ENCODE data around the gene ENTPD3. TPM values are rescaled to one million over a fixed set of nuclear protein-coding genes. Genes with fewer than 3 reads are reported as not detected.

Gene ENTPD3
- total and polyA plus RNA-seq, 4 donors = 1.5 to 6.1 (median 3.7) TPM

DNA sequence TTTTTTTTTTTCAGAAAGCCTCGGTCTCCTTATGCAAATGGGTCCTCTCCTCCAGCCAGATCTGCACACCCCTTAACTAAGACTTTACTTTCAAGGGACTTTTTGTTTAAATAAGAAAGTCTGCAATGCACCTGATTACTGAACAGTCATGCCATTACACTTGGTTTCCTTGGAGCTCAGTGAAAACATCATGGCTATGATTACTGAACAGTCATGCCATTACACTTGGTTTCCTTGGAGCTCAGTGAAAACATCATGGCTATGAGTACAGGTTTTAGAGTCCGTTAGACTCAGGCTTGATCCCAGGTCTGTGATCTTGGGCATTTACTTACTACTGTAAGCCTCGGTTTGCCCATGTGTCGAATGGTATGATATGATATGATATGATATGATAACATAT, 10.1 kb downstream of the ENTPD3 start:
- Histone ChIP-seq H3K27ac (ENCODE audit: low read depth in 1 of 2, low read length in 1 of 2) (no peak overlapping the region), H3K27me3 (ENCODE audit: control insufficient read depth in 3 of 3, insufficient read depth in 3 of 3, low read length in 2 of 3) (no peaks in the 10 kb centered on the region), H3K4me3 (no peak overlapping the region), H3K9ac (ENCODE audit: insufficient read depth in 1 of 2, low read length in 2 of 2) (no peak overlapping the region), H3K36me3 (ENCODE audit: control insufficient read depth in 4 of 4, insufficient read depth in 4 of 4, low read length in 4 of 4) (peaks cover 0 to 1% (median 0%) of the 10 kb centered on the region in 4 donors), H3K9me3 (ENCODE audit: control insufficient read depth in 4 of 4, insufficient read depth in 3 of 4, low read length in 3 of 4) (no peaks in the 10 kb centered on the region), H3K4me1 (ENCODE audit: control insufficient read depth in 5 of 5, insufficient read depth in 5 of 5, low read length in 5 of 5) (no peaks in the 10 kb centered on the region)
- 88 to 91% methylated on average over 4 of the region's 4 CpGs for WGBS, 2 donors
- TF ChIP-seq CTCF (IDR thresholded peaks at IDR 0.05; ENCODE audit: control extremely low read depth, extremely low read depth) = no peak
- DNase-seq (no peak), ATAC-seq (ENCODE audit: insufficient read depth, low FRiP score) (no peak)

- ATAC-seq (ENCODE audit: insufficient read depth, low FRiP score) (no peak), DNase-seq (no peak)
- WGBS, 2 donors = 80 to 81% methylated on average over 4 of the region's 4 CpGs
- Histone ChIP-seq H3K9ac (ENCODE audit: insufficient read depth in 1 of 2, low read length in 2 of 2) (no peak overlapping the region), H3K4me3 (no peak overlapping the region), H3K27ac (ENCODE audit: low read depth in 1 of 2, low read length in 1 of 2) (no peak overlapping the region), H3K27me3 (ENCODE audit: control insufficient read depth in 3 of 3, insufficient read depth in 3 of 3, low read length in 2 of 3) (no peaks in the 10 kb centered on the region), H3K36me3 (ENCODE audit: control insufficient read depth in 4 of 4, insufficient read depth in 4 of 4, low read length in 4 of 4) (peaks cover 0 to 1% (median 0%) of the 10 kb centered on the region in 4 donors), H3K9me3 (ENCODE audit: control insufficient read depth in 4 of 4, insufficient read depth in 3 of 4, low read length in 3 of 4) (no peaks in the 10 kb centered on the region), H3K4me1 (ENCODE audit: control insufficient read depth in 5 of 5, insufficient read depth in 5 of 5, low read length in 5 of 5) (no peaks in the 10 kb centered on the region)
- TF ChIP-seq CTCF (IDR thresholded peaks at IDR 0.05; ENCODE audit: control extremely low read depth, extremely low read depth) = no peak
Measured at GRCh38 chr3:40397912-40398311, 10.9 kb downstream of the ENTPD3 start.

- Histone ChIP-seq H3K27me3 (ENCODE audit: control insufficient read depth in 3 of 3, insufficient read depth in 3 of 3, low read length in 2 of 3) (no peaks in the 10 kb centered on the region), H3K9ac (ENCODE audit: insufficient read depth in 1 of 2, low read length in 2 of 2) (no peak overlapping the region), H3K9me3 (ENCODE audit: control insufficient read depth in 4 of 4, insufficient read depth in 3 of 4, low read length in 3 of 4) (no peaks in the 10 kb centered on the region), H3K4me3 (no peak overlapping the region), H3K36me3 (ENCODE audit: control insufficient read depth in 4 of 4, insufficient read depth in 4 of 4, low read length in 4 of 4) (peaks cover 0 to 1% (median 0%) of the 10 kb centered on the region in 4 donors), H3K4me1 (ENCODE audit: control insufficient read depth in 5 of 5, insufficient read depth in 5 of 5, low read length in 5 of 5) (no peaks in the 10 kb centered on the region), H3K27ac (ENCODE audit: low read depth in 1 of 2, low read length in 1 of 2) (no peak overlapping the region)
- TF ChIP-seq CTCF (IDR thresholded peaks at IDR 0.05; ENCODE audit: control extremely low read depth, extremely low read depth) = no peak
- 81 to 87% methylated on average over 3 of the region's 3 CpGs for WGBS, 2 donors
- DNase-seq = no peak
- no peak for ATAC-seq (ENCODE audit: insufficient read depth, low FRiP score)
Measured at GRCh38 chr3:40398346-40398745, 11.4 kb downstream of the ENTPD3 start.

GRCh38 chr3:40404591-40405198, 17.7 kb downstream of the ENTPD3 start:
- no peak overlapping the region for H3K9ac ChIP-seq (ENCODE audit: insufficient read depth in 1 of 2, low read length in 2 of 2)
- TF ChIP-seq CTCF (IDR thresholded peaks at IDR 0.05; ENCODE audit: control extremely low read depth, extremely low read depth) = no peak
- H3K27ac ChIP-seq (ENCODE audit: low read depth in 1 of 2, low read length in 1 of 2) = no peak overlapping the region
- 93% methylated on average over 2 of the region's 2 CpGs for WGBS, 2 donors
- H3K27me3 ChIP-seq (ENCODE audit: control insufficient read depth in 3 of 3, insufficient read depth in 3 of 3, low read length in 2 of 3) = no peaks in the 10 kb centered on the region
- no peaks in the 10 kb centered on the region for H3K9me3 ChIP-seq (ENCODE audit: control insufficient read depth in 4 of 4, insufficient read depth in 3 of 4, low read length in 3 of 4)
- DNase-seq (no peak), ATAC-seq (ENCODE audit: insufficient read depth, low FRiP score) (no peak)
- H3K4me1 ChIP-seq (ENCODE audit: control insufficient read depth in 5 of 5, insufficient read depth in 5 of 5, low read length in 5 of 5) = no peaks in the 10 kb centered on the region
- H3K36me3 ChIP-seq (ENCODE audit: control insufficient read depth in 4 of 4, insufficient read depth in 4 of 4, low read length in 4 of 4) = peaks cover 0 to 1% (median 0%) of the 10 kb centered on the region in 4 donors
- H3K4me3 ChIP-seq = no peak overlapping the region

Measured in lung (tissue), 12 donors.